GM12878 (cell line): ENCODE results near the gene SSB.

ENCODE experiments used
- BCL3 ChIP-seq: IDR thresholded peaks from 2 replicates; pipeline ENCODE4 v1.6.1; 2011; ENCODE audit warnings: borderline replicate concordance, low read depth, mild to moderate bottlenecking, moderate library complexity, low read length; ENCODE audit not compliant: insufficient read depth, poor library complexity, severe bottlenecking
- EED ChIP-seq: sonication (generic); IDR thresholded peaks from 2 replicates; pipeline ENCODE4 v1.6.1; 2016; ENCODE audit warnings: antibody characterized with exemption, low read depth
- EZH2 ChIP-seq: IDR thresholded peaks from 2 replicates; pipeline ENCODE4 v1.6.1; 2012; ENCODE audit warnings: low read depth, mild to moderate bottlenecking, control low read depth, inconsistent platforms, low read length, borderline replicate concordance; ENCODE audit not compliant: control insufficient read depth
- FOXK2 ChIP-seq: fragments of 450-650 bp; IDR thresholded peaks from 2 replicates; pipeline ENCODE4 v1.6.1; 2017; ENCODE audit warnings: mild to moderate bottlenecking, moderate library complexity
- IRF4 ChIP-seq: IDR thresholded peaks from 2 replicates; pipeline ENCODE4 v1.6.1; 2011; ENCODE audit warnings: low read depth, low read length
- MTA3 ChIP-seq: IDR thresholded peaks from 2 replicates; pipeline ENCODE4 v1.6.1; 2012; ENCODE audit warnings: low read length, inconsistent platforms, borderline replicate concordance
- NFIC ChIP-seq: IDR thresholded peaks from 2 replicates; pipeline ENCODE4 v1.6.1; 2012; ENCODE audit warnings: low read depth, mild to moderate bottlenecking, inconsistent platforms, low read length, moderate library complexity
- POLR2A ChIP-seq: IDR thresholded peaks from 2 replicates; pipeline ENCODE4 v1.6.1; 2011; ENCODE audit warnings: low read depth, mild to moderate bottlenecking, low read length
- POLR2AphosphoS5 ChIP-seq: IDR thresholded peaks from 2 replicates; pipeline ENCODE4 v1.6.1; 2011; ENCODE audit warnings: mild to moderate bottlenecking, low read length, inconsistent platforms
- REST ChIP-seq: IDR thresholded peaks from 2 replicates; pipeline ENCODE4 v1.6.1; 2012; ENCODE audit warnings: mild to moderate bottlenecking, low read depth, low read length
- SMAD1 ChIP-seq: fragments of 450-650 bp; IDR thresholded peaks from 2 replicates; pipeline ENCODE4 v1.6.1; 2018; ENCODE audit warnings: mild to moderate bottlenecking, low read depth; ENCODE audit not compliant: partially characterized antibody
- SMC3 ChIP-seq: IDR thresholded peaks from 2 replicates; pipeline ENCODE4 v1.6.1; 2011; ENCODE audit warnings: low read length, improper control_type of control experiment, borderline replicate concordance
- TF ChIP-seq, protein P1 (sequence below), 3 experiments: IDR thresholded peaks in 2 of 3; conservative IDR thresholded peaks in 1 of 3; 2 replicates each; pipeline ENCODE4 v1.5.1; 2011; ENCODE audit warnings: low read depth in 3 of 3, low read length in 3 of 3, mild to moderate bottlenecking in 3 of 3, control low read depth in 2 of 3, moderate library complexity in 2 of 3, inconsistent platforms in 1 of 3, mixed read lengths in 1 of 3; ENCODE audit not compliant: control insufficient read depth in 2 of 3, insufficient read depth in 1 of 3; ENCODE audit errors: extremely low read depth in 1 of 3

GRCh38 chr2:169768262-169768995, 30.2 kb upstream of the SSB start:
- TF ChIP-seq BCL3 (no peak), EZH2 (no peak), NFIC (no peak), SMC3 (no peak), IRF4 (no peak), FOXK2 (no peak), MTA3 (no peak), POLR2A (no peak), POLR2AphosphoS5 (no peak), SMAD1 (no peak), REST (no peak), EED (no peak)
- TF ChIP-seq, protein P1, sequence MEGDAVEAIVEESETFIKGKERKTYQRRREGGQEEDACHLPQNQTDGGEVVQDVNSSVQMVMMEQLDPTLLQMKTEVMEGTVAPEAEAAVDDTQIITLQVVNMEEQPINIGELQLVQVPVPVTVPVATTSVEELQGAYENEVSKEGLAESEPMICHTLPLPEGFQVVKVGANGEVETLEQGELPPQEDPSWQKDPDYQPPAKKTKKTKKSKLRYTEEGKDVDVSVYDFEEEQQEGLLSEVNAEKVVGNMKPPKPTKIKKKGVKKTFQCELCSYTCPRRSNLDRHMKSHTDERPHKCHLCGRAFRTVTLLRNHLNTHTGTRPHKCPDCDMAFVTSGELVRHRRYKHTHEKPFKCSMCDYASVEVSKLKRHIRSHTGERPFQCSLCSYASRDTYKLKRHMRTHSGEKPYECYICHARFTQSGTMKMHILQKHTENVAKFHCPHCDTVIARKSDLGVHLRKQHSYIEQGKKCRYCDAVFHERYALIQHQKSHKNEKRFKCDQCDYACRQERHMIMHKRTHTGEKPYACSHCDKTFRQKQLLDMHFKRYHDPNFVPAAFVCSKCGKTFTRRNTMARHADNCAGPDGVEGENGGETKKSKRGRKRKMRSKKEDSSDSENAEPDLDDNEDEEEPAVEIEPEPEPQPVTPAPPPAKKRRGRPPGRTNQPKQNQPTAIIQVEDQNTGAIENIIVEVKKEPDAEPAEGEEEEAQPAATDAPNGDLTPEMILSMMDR (IDR thresholded peaks at IDR 0.05 in 2 of 3, conservative IDR thresholded peaks at IDR 0.05 in 1 of 3; ENCODE audit: control insufficient read depth in 2 of 3, extremely low read depth in 1 of 3, insufficient read depth in 1 of 3, low read depth in 3 of 3, low read length in 3 of 3): no peak
